GM23338 (cell line): ENCODE data around the gene GNB5. TPM values are rescaled to one million over a fixed set of nuclear protein-coding genes. Genes with fewer than 3 reads are reported as not detected.

Source experiments
- ATAC-seq: fragments of 200-7000 bp; cut with Tn5 transposase; 3 replicates; pipeline ENCODE4 v1.9.1; 2020
- DNase-seq: peaks from one replicate; pipeline ENCODE4 v3.0.0-alpha.2; 2015; ENCODE audit warnings: low spot score
- H2AFZ ChIP-seq: fragments of 200-600 bp; sonication (generic); 2 replicates; pipeline ENCODE4 v1.8.0; 2016; ENCODE audit warnings: antibody characterized with exemption, mild to moderate bottlenecking, moderate library complexity
- H3F3A ChIP-seq: fragments of 200-600 bp; sonication (generic); replicated peaks from 2 replicates; pipeline ENCODE4 v1.8.0; 2017; ENCODE audit warnings: antibody characterized with exemption, mixed run types, low read depth
- H3K27ac ChIP-seq: fragments of 200-600 bp; sonication (generic); 2 replicates; pipeline ENCODE4 v1.6.1; 2016; ENCODE audit warnings: low read depth
- H3K27me3 ChIP-seq: fragments of 200-600 bp; sonication (generic); 2 replicates; pipeline ENCODE4 v1.8.0; 2016; ENCODE audit warnings: mild to moderate bottlenecking, mixed run types, moderate library complexity; ENCODE audit not compliant: insufficient read depth
- H3K36me3 ChIP-seq: fragments of 200-600 bp; sonication (generic); 2 replicates; pipeline ENCODE4 v1.8.0; 2016; ENCODE audit warnings: mild to moderate bottlenecking; ENCODE audit not compliant: insufficient read depth
- H3K4me1 ChIP-seq: fragments of 200-600 bp; sonication (generic); 2 replicates; pipeline ENCODE4 v1.8.0; 2016; ENCODE audit warnings: mild to moderate bottlenecking, moderate library complexity; ENCODE audit not compliant: insufficient read depth
- H3K4me2 ChIP-seq: fragments of 200-600 bp; sonication (generic); 2 replicates; pipeline ENCODE4 v1.7.1; 2017; ENCODE audit warnings: mixed run types
- H3K4me3 ChIP-seq: fragments of 200-600 bp; sonication (generic); 2 replicates; pipeline ENCODE4 v1.6.1; 2016; ENCODE audit warnings: mixed run types
- H3K79me2 ChIP-seq: fragments of 200-600 bp; sonication (generic); replicated peaks from 2 replicates; pipeline ENCODE4 v1.8.0; 2017; ENCODE audit warnings: mild to moderate bottlenecking; ENCODE audit not compliant: insufficient read depth
- H3K9me2 ChIP-seq: fragments of 200-600 bp; sonication (generic); 2 replicates; pipeline ENCODE4 v1.8.0; 2017; ENCODE audit not compliant: insufficient read depth
- H4K20me1 ChIP-seq: fragments of 200-600 bp; sonication (generic); replicated peaks from 2 replicates; pipeline ENCODE4 v1.8.0; 2017; ENCODE audit warnings: mild to moderate bottlenecking; ENCODE audit not compliant: insufficient read depth
- H3K27ac Mint-ChIP-seq: 2 replicates; pipeline ENCODE4 v1.8.0; 2020; ENCODE audit warnings: inconsistent platforms, mild to moderate bottlenecking, moderate library complexity, mixed read lengths
- H3K27me3 Mint-ChIP-seq: 3 replicates; pipeline ENCODE4 v1.8.0; 2022; ENCODE audit warnings: low read depth, mild to moderate bottlenecking, moderate library complexity, mixed read lengths, inconsistent platforms; ENCODE audit not compliant: insufficient read depth, poor library complexity
- H3K36me3 Mint-ChIP-seq: 3 replicates; pipeline ENCODE4 v1.8.0; 2021; ENCODE audit warnings: low read depth, mild to moderate bottlenecking, inconsistent platforms, moderate library complexity, mixed read lengths
- H3K4me1 Mint-ChIP-seq: 3 replicates; pipeline ENCODE4 v1.8.0; 2020; ENCODE audit warnings: mild to moderate bottlenecking, inconsistent platforms, mixed read lengths
- H3K4me3 Mint-ChIP-seq: 3 replicates; pipeline ENCODE4 v1.8.0; 2021; ENCODE audit warnings: moderate library complexity, mild to moderate bottlenecking, inconsistent platforms, mixed read lengths
- H3K9me3 Mint-ChIP-seq: 3 replicates; pipeline ENCODE4 v1.8.0; 2020; ENCODE audit warnings: moderate library complexity, mild to moderate bottlenecking, inconsistent platforms, mixed read lengths
- CREB1 ChIP-seq: fragments of 250-450 bp; sonication (Bioruptor Pico); IDR thresholded peaks from 2 replicates; pipeline ENCODE4 v1.5.0; 2020; ENCODE audit warnings: low read depth, mild to moderate bottlenecking, moderate library complexity
- EZH2 ChIP-seq: fragments of 200-600 bp; sonication (generic); IDR thresholded peaks from one replicate; pipeline ENCODE4 v1.8.0; 2017; ENCODE audit warnings: antibody characterized with exemption, mild to moderate bottlenecking, low read depth; ENCODE audit not compliant: unreplicated experiment
- EZH2phosphoT487 ChIP-seq: fragments of 200-600 bp; sonication (generic); IDR thresholded peaks from one replicate; pipeline ENCODE4 v1.8.1; 2018; ENCODE audit warnings: antibody characterized with exemption; ENCODE audit not compliant: unreplicated experiment
- JUNB ChIP-seq: IDR thresholded peaks from one replicate; pipeline ENCODE4 v1.6.1; 2016; ENCODE audit warnings: antibody characterized with exemption; ENCODE audit not compliant: unreplicated experiment
- NANOG ChIP-seq: IDR thresholded peaks from 2 replicates; pipeline ENCODE4 v1.6.1; 2016; ENCODE audit warnings: antibody characterized with exemption, borderline replicate concordance
- POLR2AphosphoS5 ChIP-seq: IDR thresholded peaks from 2 replicates; pipeline ENCODE4 v1.6.1; 2016; ENCODE audit warnings: antibody characterized with exemption, low read depth
- REST ChIP-seq: IDR thresholded peaks from one replicate; pipeline ENCODE4 v1.6.1; 2018; ENCODE audit warnings: antibody characterized with exemption; ENCODE audit not compliant: unreplicated experiment
- ZNF114 ChIP-seq: fragments of 250-450 bp; sonication (Bioruptor Pico); IDR thresholded peaks from 2 replicates; pipeline ENCODE4 v1.5.0; 2020; ENCODE audit warnings: mild to moderate bottlenecking, moderate library complexity
- ZNF331 ChIP-seq: fragments of 250-450 bp; sonication (Bioruptor Pico); IDR thresholded peaks from 2 replicates; pipeline ENCODE4 v1.5.0; 2020; ENCODE audit warnings: low read depth, mild to moderate bottlenecking, moderate library complexity
- polyA plus RNA-seq: library from polyadenylated mRNA; unstranded; fragments of >200 nt; fragmentation: Nextera tagmentation; extraction: Ambion mirVana; gene quantifications from 2 replicates; pipeline ENCODE4 v1.2.1, GENCODE V29; 2016
- total RNA-seq: library from RNA; depleted of rRNA; stranded (reverse); fragments of >200 nt; shearing (Covaris generic); gene quantifications from 2 replicates; pipeline ENCODE4 v1.2.3, GENCODE V29; 2014
- TF ChIP-seq, protein P1 (sequence below): IDR thresholded peaks from 2 replicates; pipeline ENCODE4 v1.6.1; 2016; ENCODE audit warnings: antibody characterized with exemption

GNB5 gene
- total and polyA plus RNA-seq, 2 experiments from 2014 or later: 23.0 to 40.8 TPM

- H3K27ac ChIP-seq: no peak overlapping the region
- peak overlapping the region; percentile 80 for H3K4me2 ChIP-seq
- Mint-ChIP-seq H3K4me3 (peak overlapping the region; percentile 88), H3K27ac (peak overlapping the region; percentile 87), H3K36me3 (no peaks in the 10 kb centered on the region), H3K4me1 (peaks cover 27% of the 10 kb centered on the region), H3K27me3 (peaks cover 24% of the 10 kb centered on the region), H3K9me3 (no peaks in the 10 kb centered on the region)
- TF ChIP-seq, protein P1, sequence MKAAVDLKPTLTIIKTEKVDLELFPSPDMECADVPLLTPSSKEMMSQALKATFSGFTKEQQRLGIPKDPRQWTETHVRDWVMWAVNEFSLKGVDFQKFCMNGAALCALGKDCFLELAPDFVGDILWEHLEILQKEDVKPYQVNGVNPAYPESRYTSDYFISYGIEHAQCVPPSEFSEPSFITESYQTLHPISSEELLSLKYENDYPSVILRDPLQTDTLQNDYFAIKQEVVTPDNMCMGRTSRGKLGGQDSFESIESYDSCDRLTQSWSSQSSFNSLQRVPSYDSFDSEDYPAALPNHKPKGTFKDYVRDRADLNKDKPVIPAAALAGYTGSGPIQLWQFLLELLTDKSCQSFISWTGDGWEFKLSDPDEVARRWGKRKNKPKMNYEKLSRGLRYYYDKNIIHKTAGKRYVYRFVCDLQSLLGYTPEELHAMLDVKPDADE: no peak
- no peak for TF ChIP-seq NANOG
- peak; percentile 84 for TF ChIP-seq CREB1 (CRISPR knock-in tag)
- TF ChIP-seq EZH2: no peak
- no peak for TF ChIP-seq ZNF331 (CRISPR knock-in tag)
- no peak for TF ChIP-seq JUNB
- peak; percentile 84 for TF ChIP-seq POLR2AphosphoS5
- TF ChIP-seq EZH2phosphoT487: no peak
- H3K4me3 ChIP-seq: peak overlapping the region; percentile 62
- H3K4me1 ChIP-seq: peaks cover 10% of the 10 kb centered on the region
- ATAC-seq (peak; percentile 88), DNase-seq (peak; percentile 94)
- peaks cover 6% of the 10 kb centered on the region for H4K20me1 ChIP-seq
- H3F3A ChIP-seq: peaks cover 11% of the 10 kb centered on the region; the same call in 1 of the 2 replicates
- H3K79me2 ChIP-seq: peaks cover 24% of the 10 kb centered on the region
- no peaks in the 10 kb centered on the region for H3K9me2 ChIP-seq
- H2AFZ ChIP-seq: peak overlapping the region; percentile 99
- H3K36me3 ChIP-seq: no peaks in the 10 kb centered on the region
- peaks cover 21% of the 10 kb centered on the region for H3K27me3 ChIP-seq
Measured at GRCh38 chr15:52179278-52180195, 11.7 kb downstream of the GNB5 start.

DNA sequence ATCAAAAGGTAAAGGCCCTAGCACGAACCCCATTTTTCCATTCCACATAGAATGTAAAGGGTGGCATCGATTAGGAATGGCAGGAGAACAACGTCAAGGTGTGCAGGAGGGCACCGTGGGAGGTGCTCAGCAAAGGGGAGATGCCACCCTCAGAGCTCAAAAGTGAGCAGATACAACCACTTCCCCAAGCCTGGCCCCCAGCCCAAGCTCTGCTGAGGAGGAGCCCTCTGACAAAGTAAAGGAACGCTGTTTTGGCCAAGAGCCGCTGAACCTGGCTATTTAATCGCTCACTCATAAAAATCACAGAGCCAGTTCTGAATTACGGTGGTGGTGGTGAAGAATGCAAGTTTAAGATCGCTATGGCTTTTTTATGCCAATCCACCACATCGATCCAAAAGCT, 12.4 kb downstream of the GNB5 start:
- H3K27ac Mint-ChIP-seq: peak overlapping the region; percentile 87; the same call in 1 of the 2 replicates
- TF ChIP-seq POLR2AphosphoS5: no peak
- no peak for TF ChIP-seq ZNF114 (CRISPR knock-in tag)
- no peak for TF ChIP-seq EZH2
- TF ChIP-seq NANOG: no peak
- no peak for TF ChIP-seq CREB1 (CRISPR knock-in tag)
- TF ChIP-seq REST: no peak

More for the DNA sequence above, 12.4 kb downstream of the GNB5 start:
- peaks cover 24% of the 10 kb centered on the region for H3K27me3 Mint-ChIP-seq
- H3K4me1 ChIP-seq: peaks cover 10% of the 10 kb centered on the region
- H2AFZ ChIP-seq: peak overlapping the region; percentile 63; the same call in 1 of the 2 replicates
- peak overlapping the region; percentile 88 for H3K4me3 Mint-ChIP-seq
- peaks cover 21% of the 10 kb centered on the region for H3K27me3 ChIP-seq
- no peaks in the 10 kb centered on the region for H3K9me3 Mint-ChIP-seq
- peaks cover 6% of the 10 kb centered on the region for H4K20me1 ChIP-seq
- H3K27ac ChIP-seq: no peak overlapping the region
- H3K36me3 Mint-ChIP-seq: no peaks in the 10 kb centered on the region
- H3K4me2 ChIP-seq: peak overlapping the region; percentile 80
- peak overlapping the region; percentile 62 for H3K4me3 ChIP-seq
- H3K36me3 ChIP-seq: no peaks in the 10 kb centered on the region
- H3K9me2 ChIP-seq: no peaks in the 10 kb centered on the region
- ATAC-seq (peak; percentile 5; the same call in 1 of the 3 replicates), DNase-seq (no peak)
- peaks cover 29% of the 10 kb centered on the region for H3K79me2 ChIP-seq
- peaks cover 11% of the 10 kb centered on the region; the same call in 1 of the 2 replicates for H3F3A ChIP-seq
- peaks cover 27% of the 10 kb centered on the region for H3K4me1 Mint-ChIP-seq
